ENCODE results near the gene GPR151.

DNA sequence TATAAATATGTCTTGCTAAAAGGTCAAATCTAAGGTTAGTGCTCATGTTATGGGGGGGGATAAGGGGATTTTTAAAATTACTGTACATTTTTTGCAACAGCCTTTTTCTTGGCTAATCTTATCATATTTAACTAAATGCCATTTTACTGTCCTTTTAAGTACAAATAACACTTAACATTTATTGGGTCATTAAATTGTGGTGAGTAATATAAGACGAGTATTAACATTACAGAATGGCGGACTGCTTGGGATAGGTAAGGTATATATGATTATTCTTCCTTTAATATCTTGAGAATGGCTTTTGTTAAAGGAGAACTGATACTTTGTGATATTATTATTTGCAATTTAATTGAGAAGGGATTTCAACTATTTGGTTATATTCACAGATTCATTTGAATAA is 33.2 kb downstream of the GPR151 start:
- TF ChIP-seq ZBTB7A (IDR thresholded peaks at IDR 0.05; ENCODE audit: borderline replicate concordance, control insufficient read depth, low read depth, low read length) (no peak), GTF2F1 (IDR thresholded peaks at IDR 0.05; ENCODE audit: low read depth, low read length) (no peak), RCOR1 (IDR thresholded peaks at IDR 0.05; ENCODE audit: borderline replicate concordance in 1 of 2, low read depth in 2 of 2, low read length in 2 of 2) (no peak)

Data from K562 (cell line).